HG02798 (cell line): ENCODE results near the gene C1R.

ENCODE experiments used
- ATAC-seq: cut with Tn5 transposase; IDR thresholded peaks from one replicate; pipeline ENCODE4 v1.9.1; 2021; ENCODE audit warnings: mild to moderate bottlenecking; ENCODE audit not compliant: unreplicated experiment, poor library complexity

Gene C1R

GRCh38 chr12:7092229-7092985 is at the start of gene C1R:
TSS of gene C1R (minus strand) at chr12:7092445. CDS start at chr12:7092388, 57 bp downstream.
- peak; percentile 47 for ATAC-seq

GRCh38 chr12:7141351-7142005 is 49.2 kb upstream of the C1R start:
- no peak for ATAC-seq

GRCh38 chr12:7139200-7139599 is 47.0 kb upstream of the C1R start:
- ATAC-seq, result no peak

GRCh38 chr12:7137908-7138307 is 45.7 kb upstream of the C1R start:
- ATAC-seq, result no peak

- no peak for ATAC-seq
Measured at GRCh38 chr12:7136676-7137075, 44.4 kb upstream of the C1R start.

- ATAC-seq, result no peak
Measured at GRCh38 chr12:7136071-7136470, 43.8 kb upstream of the C1R start.

- ATAC-seq, result no peak
Measured at GRCh38 chr12:7134396-7135166, 42.3 kb upstream of the C1R start.

GRCh38 chr12:7131502-7131866 is 39.2 kb upstream of the C1R start:
- ATAC-seq, result no peak

- peak; percentile 59 for ATAC-seq
Measured at GRCh38 chr12:7130701-7131501, 38.7 kb upstream of the C1R start.

GRCh38 chr12:7129872-7130691 is 37.8 kb upstream of the C1R start, which contains the start of gene CLSTN3:
TSS of gene CLSTN3 (plus strand) at chr12:7130371. CDS start at chr12:7130649, 278 bp downstream.
- ATAC-seq, result peak; percentile 82

GRCh38 chr12:7129287-7129871 is 37.1 kb upstream of the C1R start:
- ATAC-seq, result no peak

- no peak for ATAC-seq
Measured at GRCh38 chr12:7128681-7129286, 36.5 kb upstream of the C1R start, which contains the start of gene RBP5. TSS of gene RBP5 (minus strand) at chr12:7128889. CDS start at chr12:7128775, 114 bp downstream.

- ATAC-seq, result no peak
Measured at GRCh38 chr12:7127916-7128626, 35.8 kb upstream of the C1R start.

- ATAC-seq, result no peak
Measured at GRCh38 chr12:7125632-7126227, 33.5 kb upstream of the C1R start.

GRCh38 chr12:7123806-7124522 is 31.7 kb upstream of the C1R start:
- no peak for ATAC-seq

- no peak for ATAC-seq
Measured at GRCh38 chr12:7122811-7123769, 30.8 kb upstream of the C1R start.
